ENCODE data around the gene TRAPPC14.
"Not testable (repeated sequence)": the region's sequence is repeated elsewhere in the genome, so short reads cannot be mapped to it uniquely, and the experiment has no call there.

Gene TRAPPC14, protein sequence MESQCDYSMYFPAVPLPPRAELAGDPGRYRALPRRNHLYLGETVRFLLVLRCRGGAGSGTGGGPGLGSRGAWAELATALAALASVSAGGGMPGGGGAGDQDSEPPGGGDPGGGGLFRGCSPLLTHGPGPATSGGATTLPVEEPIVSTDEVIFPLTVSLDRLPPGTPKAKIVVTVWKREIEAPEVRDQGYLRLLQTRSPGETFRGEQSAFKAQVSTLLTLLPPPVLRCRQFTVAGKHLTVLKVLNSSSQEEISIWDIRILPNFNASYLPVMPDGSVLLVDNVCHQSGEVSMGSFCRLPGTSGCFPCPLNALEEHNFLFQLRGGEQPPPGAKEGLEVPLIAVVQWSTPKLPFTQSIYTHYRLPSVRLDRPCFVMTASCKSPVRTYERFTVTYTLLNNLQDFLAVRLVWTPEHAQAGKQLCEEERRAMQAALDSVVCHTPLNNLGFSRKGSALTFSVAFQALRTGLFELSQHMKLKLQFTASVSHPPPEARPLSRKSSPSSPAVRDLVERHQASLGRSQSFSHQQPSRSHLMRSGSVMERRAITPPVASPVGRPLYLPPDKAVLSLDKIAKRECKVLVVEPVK

DNA sequence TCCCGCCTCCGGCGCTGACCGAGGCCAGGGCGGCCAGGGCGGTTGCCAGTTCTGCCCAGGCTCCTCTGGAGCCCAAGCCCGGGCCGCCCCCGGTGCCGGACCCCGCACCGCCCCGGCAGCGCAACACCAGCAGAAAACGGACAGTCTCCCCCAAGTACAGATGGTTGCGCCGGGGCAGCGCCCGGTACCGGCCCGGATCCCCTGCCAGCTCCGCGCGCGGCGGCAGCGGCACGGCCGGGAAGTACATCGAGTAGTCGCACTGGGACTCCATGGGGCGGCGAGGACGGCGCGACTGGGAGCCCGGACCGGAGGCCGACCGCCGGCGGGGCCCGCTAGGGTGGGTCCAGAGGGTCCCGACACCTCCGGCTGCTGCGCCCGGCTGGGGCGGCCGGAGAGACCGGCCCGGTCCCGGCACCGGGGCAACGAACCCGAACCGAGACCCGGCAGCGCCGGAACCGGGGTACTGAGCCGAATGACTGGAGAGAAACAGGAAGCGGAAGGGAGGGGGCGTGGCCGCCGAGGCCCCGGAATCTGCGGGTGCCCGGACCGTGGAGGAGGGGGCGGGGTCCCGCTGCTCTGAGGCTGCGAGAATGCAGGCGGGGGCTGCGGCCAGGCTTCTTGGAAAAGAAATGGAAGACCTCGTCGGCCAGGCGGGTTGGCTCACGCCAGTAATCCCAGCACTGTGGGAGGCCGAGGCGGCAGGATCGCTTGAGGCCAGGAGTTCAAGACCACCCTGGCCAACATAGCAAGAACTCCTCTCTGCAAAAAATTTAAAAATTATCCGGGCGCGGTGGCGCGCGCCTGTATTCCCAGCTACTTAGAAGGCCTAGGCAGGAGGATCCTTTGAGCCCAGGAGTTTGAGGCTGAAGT, at the start of gene TRAPPC14:
TRAPPC14 (minus strand) TSS at position 495 of the 870 bp plus-strand sequence; CDS start at position 271, 224 bp downstream.
- peak; percentile 76 to 90 (median 80) for DNase-seq (ENCODE audit: low read depth in 2 of 3, low spot score in 2 of 3)

DNA sequence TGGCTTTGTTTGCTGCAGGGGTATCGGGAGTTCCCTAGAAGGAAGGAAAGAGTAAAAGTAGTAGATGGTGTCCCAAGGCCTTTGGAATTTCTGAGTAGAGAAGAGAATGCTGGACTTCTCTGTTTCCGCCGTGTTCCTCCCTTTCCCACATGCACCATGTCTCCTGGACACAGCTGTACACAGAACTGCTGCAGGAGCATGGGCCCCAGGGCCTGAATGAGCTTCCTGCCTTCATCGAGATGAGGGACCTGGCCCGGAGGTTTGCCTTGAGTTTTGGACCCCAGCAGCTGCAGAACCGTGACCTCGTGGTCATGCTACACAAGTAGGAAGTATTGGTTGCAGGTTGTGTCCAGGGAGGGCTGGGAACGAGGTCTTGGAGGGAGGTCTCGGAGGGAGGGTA, 45.9 kb upstream of the TRAPPC14 start:
- DNase-seq (ENCODE audit: low read depth in 2 of 3, low spot score in 2 of 3), result no peak

DNA sequence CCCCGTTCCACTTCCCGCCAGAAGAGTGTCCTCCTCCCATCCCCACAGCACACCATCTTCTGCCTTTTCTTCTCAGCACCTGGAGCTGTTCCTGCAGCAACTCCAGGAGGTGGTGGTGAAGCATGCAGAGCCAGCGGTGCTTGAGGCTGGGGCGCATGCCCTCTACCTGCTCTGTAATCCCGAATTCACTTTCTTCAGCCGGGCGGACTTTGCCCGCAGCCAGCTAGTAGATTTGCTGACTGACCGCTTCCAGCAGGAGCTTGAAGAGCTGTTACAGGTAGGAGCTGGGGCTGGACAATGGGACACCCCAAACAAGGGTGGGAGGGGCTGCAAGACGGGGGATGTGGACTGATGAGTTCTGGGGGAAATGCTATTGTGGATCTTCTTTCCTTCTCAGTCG, 42.2 kb upstream of the TRAPPC14 start:
- DNase-seq (ENCODE audit: low read depth in 2 of 3, low spot score in 2 of 3), result no peak

DNA sequence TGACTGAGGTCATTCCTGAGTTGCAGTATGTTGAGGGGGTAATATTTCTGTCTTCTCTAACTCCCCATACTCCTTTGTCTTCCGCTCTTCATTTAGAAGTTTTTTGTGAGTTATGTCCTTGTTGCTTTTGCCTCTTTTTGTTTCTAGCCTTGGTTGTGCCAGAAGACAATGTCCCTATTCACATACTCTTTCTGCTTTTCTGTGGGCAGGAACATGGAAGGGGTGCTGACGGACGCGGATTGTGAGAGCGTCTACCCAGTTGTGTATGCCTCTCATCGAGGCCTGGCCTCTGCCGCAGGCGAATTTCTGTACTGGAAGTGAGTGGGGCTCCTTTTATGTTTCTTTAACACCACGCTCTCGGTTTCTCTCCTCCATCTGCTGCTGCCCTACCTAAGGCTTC, 39.7 kb upstream of the TRAPPC14 start:
- DNase-seq (ENCODE audit: low read depth in 2 of 3, low spot score in 2 of 3), result no peak

DNA sequence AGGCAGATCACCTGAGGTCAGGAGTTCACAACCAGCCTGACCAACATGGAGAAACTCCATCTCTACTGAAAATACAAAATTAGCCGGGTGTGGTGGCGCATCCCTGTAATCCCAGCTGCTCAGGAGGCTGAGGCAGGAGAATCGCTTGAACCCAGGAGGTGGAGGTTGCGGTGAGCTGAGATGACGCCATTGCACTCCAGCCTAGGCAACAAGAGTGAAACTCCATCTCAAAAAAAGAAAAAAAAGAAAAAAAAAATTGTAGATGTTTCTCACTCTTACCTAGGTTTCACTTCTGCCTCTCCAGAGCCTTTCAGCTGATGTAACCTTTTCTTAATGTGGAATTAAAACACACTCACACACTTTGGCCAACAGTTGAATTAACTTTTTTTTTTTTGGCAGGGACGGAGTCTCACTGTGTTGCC, 37.4 kb upstream of the TRAPPC14 start:
- not testable (repeated sequence) for DNase-seq (ENCODE audit: low read depth in 2 of 3, low spot score in 2 of 3)

DNA sequence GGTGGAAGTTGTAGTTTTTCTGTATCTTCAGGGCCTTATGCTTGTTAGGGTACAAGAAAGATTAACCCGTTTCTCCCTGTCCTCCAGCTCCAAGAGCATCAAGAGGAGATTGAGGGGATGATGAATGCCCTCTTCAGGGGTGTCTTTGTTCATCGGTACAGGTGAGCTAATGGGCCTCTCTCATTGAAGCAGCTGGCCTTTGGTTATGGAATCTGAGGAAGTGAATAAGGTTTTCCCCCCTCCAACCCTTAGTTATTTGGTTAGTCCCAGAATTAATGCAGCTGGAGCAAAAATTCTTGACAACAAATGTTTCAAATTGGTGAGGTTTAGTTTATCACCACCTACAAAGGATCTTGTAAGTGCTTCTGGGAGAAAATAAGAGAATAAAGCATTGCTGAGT, 36.7 kb upstream of the TRAPPC14 start:
- DNase-seq (ENCODE audit: low read depth in 2 of 3, low spot score in 2 of 3), result no peak

DNA sequence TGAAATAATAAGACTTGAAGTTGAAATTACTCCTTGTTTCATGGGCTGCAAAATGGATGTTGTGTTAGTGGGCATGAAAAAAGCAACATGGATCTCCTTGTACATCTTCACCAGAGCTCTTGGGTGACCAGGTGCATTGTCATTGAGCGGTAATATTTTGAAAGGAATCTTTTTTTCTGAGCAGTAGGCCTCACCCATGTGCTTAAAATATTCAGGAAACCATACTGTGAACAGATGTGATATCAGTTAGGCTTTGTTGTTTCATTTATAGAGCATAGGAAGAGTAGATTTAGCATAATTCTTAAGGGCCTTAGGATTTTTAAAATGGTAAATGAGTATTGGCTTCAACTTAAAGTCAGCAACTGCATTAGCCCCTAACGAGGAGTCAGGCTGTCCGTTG, 34.4 kb upstream of the TRAPPC14 start:
- no peak for DNase-seq (ENCODE audit: low read depth in 2 of 3, low spot score in 2 of 3)

DNA sequence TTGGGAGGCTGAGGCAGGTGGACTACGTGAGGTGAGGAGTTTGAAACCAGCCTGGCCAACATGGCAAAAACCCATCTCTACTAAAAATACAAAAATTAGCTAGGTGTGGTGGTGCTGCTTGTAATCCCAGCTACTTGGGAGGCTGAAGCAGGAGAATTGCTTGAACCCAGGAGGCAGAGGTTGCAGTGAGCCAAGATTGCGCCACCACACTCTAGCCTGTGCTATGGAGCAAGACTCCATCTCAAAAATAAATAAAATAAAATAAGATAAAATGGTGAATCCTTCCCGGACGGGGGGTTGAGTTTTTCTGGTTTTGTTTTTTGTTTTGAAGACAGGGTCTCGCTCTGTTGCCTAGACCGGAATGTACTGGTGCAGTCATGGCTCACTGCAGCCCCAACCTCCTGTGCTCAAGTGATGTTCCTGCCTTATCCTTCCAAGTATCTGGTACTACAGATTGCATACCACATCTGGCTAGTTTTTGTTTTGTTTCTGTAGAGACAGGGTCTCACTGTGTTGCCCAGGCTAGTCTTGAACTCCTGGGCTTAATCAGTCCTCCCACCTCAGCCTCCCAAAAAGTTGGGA, 33.8 kb upstream of the TRAPPC14 start:
- DNase-seq (ENCODE audit: low read depth in 2 of 3, low spot score in 2 of 3), result not testable (repeated sequence)

DNA sequence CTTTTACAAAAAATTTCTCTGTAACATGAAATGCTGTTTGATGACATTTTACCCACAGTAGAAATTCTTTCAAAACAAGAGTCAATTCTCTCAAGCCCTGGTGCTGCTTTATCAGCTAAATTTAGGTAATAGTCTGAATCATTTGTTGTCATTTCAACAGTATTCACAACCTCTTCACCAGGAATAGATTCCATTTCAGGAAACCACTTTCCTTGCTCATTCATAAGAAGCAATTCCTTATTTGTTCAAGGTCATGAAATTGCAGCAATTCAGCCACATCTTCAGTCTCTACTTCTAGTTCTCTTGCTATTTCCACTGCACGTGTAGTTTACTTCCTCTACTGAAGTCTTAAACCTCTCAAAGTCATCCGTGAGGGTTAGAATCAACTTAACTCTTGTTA, 33.3 kb upstream of the TRAPPC14 start:
- no peak for DNase-seq (ENCODE audit: low read depth in 2 of 3, low spot score in 2 of 3)

DNA sequence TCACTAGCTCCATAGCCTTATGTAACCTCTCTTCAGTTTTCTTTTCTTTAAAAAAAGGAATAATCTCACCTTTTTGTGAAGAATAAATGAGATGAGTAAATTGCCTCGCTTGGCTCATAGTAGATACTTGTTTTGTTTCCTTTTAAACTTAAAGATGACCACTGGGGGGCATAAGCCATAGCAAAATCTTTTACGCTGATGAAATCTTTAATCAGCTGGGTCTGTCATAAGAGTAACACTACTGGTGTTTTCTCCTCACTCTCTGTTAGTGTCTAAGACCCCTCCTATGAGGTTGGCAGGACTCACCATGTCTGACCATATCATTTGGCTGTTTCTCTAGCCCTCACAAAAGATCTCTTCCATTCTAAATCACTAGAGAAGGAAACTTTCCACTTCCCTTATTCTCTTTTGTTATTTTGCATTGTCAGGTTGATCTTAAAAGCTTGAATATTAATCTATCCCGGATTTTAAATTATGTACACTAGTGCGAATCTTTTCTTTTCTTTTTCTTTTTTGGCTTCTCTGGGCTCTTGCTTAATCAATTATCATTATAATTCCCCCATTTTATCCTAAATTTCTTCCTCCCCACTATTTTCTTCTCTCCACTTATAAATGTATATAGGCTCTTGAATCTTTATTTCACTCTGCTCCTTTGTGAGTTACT, 31.7 kb upstream of the TRAPPC14 start:
- no peak for DNase-seq (ENCODE audit: low read depth in 2 of 3, low spot score in 2 of 3)

DNA sequence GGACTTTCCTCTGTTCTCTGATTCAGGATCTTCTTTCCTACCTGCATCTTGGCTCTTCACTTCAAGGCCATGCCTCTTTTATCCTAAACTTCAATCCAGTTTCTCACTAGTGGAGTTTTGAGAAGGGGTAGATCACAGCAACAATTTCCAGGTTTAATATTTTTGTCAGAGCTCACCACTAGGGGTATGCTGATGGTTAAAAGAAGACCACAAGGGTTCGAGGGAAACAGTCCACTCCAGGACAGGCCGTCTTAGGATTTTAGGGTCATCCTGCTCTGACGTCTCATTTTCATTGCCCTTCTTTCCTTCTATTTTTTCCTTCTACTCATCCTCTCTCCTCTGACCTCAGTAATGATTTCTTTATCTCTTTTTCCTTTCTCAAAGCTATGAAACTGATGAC, 30.5 kb upstream of the TRAPPC14 start:
- DNase-seq (ENCODE audit: low read depth in 2 of 3, low spot score in 2 of 3), result no peak

DNA sequence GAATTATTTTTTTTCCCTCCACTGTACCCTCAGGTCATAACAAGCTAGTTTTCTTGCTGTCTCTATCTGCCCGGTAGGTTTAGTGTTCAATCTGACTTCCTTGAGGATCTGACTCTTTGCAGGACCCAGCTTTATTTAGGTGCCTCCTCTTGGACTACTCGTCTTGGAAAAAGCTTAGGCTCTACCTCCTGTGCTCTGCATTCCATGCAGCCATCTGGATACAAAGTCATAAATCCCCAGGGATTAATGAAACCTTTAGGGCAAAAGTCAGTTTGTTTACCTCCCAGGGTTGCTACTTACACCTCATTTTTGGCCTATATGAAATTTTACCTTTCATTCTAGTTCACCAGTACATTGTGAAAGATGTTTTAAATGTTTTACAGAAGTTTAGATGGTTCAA, 27.2 kb upstream of the TRAPPC14 start:
- DNase-seq (ENCODE audit: low read depth in 2 of 3, low spot score in 2 of 3), result no peak

DNA sequence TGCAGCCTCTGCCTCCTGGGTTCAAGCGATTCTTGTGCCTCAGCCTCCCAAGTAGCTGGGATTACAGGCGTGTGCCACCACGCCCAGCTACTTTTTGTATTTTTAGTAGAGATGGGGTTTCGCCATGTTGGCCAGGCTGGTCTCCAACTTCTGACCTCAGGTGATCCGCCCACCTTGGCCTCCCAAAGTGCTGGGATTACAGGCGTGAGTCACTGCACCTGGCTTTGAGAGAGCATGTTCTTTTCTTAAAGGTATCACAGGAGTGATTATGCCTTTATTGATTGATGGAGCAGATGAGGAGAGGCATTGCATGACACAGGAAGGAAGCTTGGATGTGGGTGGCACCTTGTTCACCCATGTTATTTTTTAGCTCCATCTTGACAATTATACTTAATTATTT, 24.6 kb upstream of the TRAPPC14 start:
- DNase-seq (ENCODE audit: low read depth in 2 of 3, low spot score in 2 of 3), result not testable (repeated sequence)

DNA sequence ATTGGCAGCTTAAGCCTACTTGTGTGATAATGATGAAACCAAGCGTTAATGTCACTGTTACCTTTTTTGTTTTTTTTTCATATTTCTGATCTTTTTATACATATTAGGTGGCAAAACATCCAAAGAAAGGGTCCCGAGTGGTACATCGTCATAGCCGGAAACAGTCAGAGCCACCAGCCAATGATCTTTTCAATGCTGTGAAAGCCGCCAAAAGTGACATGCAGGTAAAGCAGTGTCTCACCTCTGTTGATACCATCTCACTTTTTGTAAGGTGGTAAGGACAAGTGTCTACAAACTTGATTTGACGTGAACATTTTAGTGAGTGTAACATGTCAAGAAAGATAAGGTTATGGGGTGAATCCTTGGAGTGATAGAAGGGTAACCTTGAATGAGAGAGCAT, 24.1 kb upstream of the TRAPPC14 start:
- not testable (repeated sequence) for DNase-seq (ENCODE audit: low read depth in 2 of 3, low spot score in 2 of 3)

DNA sequence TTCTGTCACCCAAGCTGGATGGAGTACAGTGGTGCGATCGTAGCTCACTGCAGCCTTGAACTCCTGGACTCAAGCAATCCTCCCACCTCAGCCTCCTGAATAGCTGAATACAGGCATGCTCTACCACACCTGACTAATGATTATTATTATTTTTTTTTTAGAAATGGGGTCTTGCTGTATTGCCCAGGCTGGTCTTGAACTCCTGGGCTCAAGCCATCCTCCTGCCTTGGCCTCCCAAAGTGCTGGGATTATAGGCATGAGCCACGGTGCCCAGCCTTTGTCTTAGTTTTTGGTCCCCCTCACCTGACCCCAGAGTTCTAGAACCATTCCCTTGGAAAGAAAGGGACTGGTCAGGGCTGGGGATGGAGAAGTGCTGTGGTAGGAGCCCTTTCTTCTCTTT, 21.6 kb upstream of the TRAPPC14 start:
- not testable (repeated sequence) for DNase-seq (ENCODE audit: low read depth in 2 of 3, low spot score in 2 of 3)

DNA sequence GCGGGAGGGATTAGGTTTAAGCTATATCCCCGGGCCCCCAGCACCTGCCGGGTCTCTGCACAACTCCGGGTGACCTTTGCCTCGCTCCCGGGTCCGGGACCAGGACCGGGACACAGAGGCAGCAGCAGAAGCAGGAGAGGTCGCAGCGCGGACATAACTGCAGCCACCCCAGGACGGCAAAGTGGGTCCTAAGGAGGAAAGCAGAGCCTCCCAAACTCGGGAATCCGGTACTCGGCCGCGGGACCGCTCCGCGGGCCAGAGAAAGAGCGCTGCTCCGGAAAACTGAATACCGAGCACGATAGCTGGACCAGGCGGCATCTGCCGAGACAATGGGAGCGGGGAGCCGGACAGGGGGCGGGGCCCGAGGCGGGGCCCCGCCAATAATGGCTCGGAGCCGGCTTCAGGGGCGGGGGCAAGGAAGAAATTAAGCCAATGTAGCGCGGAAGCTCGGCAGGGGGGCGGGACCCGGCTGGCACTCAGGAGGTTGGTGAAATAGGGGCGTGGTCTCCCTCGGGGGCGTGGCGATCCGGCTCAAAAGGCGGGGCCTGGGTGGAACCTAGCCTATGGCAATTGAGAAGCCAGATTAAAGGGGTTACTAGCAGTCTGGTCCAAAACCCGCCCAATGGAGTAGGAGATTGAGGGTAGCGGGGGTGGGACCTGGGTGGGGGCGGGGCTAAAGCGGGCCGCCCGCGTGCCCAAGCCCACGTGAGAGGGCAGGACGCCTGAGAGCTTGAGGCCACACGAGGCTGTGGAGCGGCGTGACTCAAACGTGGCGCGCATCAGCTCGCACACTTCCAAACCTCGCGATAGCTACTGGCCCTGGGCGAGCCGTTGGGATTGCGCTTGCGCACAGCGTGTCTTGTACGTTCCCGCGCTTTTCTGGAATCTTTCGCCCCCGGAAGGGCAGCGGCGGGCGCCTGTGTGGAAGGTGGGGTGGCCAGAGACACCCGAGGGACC, 18.8 kb upstream of the TRAPPC14 start, which contains the start of the genes GPC2 and STAG3:
GPC2 (minus strand) TSS at position 337 of the 957 bp plus-strand sequence; CDS start at position 155, 182 bp downstream.
STAG3 (plus strand) TSS at position 874 of the 957 bp plus-strand sequence. CDS start 2,639 bp downstream, outside the sequence.
- DNase-seq (ENCODE audit: low read depth in 2 of 3, low spot score in 2 of 3), result peak; percentile 89 to 96 (median 96)

DNA sequence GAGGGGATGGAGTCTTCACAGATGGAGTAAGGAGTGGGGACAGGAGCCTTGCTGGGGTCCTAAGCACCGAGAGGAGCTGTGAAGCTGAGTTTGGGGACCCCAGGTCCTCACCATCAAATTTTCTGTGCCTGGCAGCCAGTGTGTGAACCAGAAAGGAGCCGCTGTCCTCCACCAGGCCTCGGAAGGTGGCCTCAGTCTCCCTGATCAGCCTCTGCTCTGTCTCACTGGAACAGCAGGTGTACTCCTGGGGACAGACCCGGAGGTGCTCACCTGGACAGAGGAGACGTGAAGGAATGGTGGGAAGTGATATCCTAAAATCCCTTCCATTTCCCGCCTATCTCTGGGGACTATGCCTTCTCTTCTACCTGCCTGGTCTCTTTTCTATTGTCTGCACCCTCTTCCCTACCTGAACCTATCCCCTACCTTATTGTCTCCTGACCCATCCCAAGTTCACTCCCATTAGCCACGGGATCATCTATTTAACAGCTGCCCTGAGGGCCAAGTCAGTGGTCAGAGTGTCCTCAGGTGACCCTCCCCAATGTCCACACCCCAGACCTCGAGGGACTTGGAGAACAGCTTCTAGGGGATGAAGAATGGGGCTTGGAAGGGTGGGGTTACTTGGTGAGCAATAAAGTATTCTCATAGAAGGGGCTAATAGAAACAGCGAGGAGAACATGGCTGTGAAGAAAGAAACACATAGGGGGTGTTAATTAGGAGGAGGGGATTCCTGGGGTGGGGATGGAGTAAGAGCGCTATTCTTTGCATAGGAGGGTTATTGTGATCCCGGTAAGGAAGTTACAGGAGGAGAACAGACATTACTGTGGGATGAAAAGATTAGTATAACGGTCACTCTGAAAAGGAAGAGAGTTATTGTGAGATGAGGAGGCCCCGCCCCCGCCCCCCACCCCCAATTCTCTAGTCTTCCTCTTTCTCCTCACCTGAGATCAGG, 17.8 kb upstream of the TRAPPC14 start:
- no peak for DNase-seq (ENCODE audit: low read depth in 2 of 3, low spot score in 2 of 3)

DNA sequence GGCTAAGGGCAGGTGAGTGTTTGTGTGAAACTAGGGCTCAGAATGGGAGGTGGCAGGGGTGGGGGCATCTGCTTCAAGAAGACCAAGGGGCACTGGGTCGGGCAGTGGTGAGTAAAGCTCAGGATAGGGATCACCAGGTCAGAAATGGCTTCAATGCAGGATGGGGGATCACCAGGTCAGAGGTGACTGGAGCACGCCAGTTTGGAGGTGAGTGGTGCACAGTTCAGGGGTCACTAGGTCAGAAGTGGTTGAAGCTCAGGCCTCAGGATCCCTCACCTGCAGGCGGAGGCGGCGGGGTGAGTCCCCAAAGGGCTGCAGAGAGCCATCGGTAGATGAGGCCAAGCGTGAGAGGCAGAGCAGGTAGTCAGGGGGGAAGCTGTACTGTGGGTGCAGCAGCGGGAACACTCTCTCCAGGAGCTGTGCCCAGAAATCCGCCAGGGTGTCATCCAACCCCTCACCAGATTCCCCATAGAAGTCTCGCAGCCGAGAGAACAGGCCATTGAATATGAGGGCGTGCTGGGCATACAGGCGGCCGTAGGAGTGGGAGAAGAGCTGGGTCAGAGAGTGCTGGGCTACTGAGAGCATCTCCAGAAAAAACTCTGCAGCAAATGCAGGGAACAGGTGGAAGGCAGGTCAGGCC, 16.9 kb upstream of the TRAPPC14 start:
- DNase-seq (ENCODE audit: low read depth in 2 of 3, low spot score in 2 of 3), result no peak
